Smooth muscle cell (in vitro differentiated cells): ENCODE data around the gene ST6GALNAC3. TPM values are rescaled to one million over a fixed set of nuclear protein-coding genes. Genes with fewer than 3 reads are reported as not detected.

Experiments
- DNase-seq: peaks from one replicate; lab custom pipeline; 2025; ENCODE audit not compliant: unreplicated experiment; lab: John Stamatoyannopoulos, UW
- H2AFZ ChIP-seq: fragments of 200-600 bp; sonication (generic); 2 replicates; pipeline ENCODE4 v1.6.0; 2016; ENCODE audit warnings: antibody characterized with exemption, low read depth, mild to moderate bottlenecking
- H3F3A ChIP-seq: fragments of 200-600 bp; sonication (generic); 2 replicates; pipeline ENCODE4 v1.6.0; 2017; ENCODE audit warnings: antibody characterized with exemption, low read depth
- H3K27ac ChIP-seq: fragments of 200-600 bp; sonication (generic); 2 replicates; pipeline ENCODE4 v1.5.1; 2016; ENCODE audit warnings: low read depth, mild to moderate bottlenecking
- H3K27me3 ChIP-seq: fragments of 200-600 bp; sonication (generic); 2 replicates; pipeline ENCODE4 v1.6.1; 2016; ENCODE audit warnings: low read depth, mild to moderate bottlenecking
- H3K36me3 ChIP-seq: fragments of 200-600 bp; sonication (generic); 2 replicates; pipeline ENCODE4 v1.5.1; 2016; ENCODE audit warnings: low read depth
- H3K4me1 ChIP-seq: fragments of 200-600 bp; sonication (generic); 2 replicates; pipeline ENCODE4 v1.5.1; 2016; ENCODE audit warnings: low read depth
- H3K4me2 ChIP-seq: fragments of 200-600 bp; sonication (generic); 2 replicates; pipeline ENCODE4 v1.6.0; 2016; ENCODE audit warnings: mild to moderate bottlenecking
- H3K4me3 ChIP-seq: fragments of 200-600 bp; sonication (generic); 2 replicates; pipeline ENCODE4 v1.5.1; 2016; ENCODE audit warnings: mild to moderate bottlenecking
- H3K79me2 ChIP-seq: fragments of 200-600 bp; sonication (generic); 2 replicates; pipeline ENCODE4 v1.6.0; 2016; ENCODE audit warnings: low read depth, mild to moderate bottlenecking
- H3K9ac ChIP-seq: fragments of 200-600 bp; sonication (generic); 2 replicates; pipeline ENCODE4 v1.6.0; 2016; ENCODE audit warnings: low read depth
- H3K9me3 ChIP-seq: fragments of 200-600 bp; sonication (generic); replicated peaks from 2 replicates; pipeline ENCODE4 v1.5.1; 2016; ENCODE audit warnings: low read depth
- H4K20me1 ChIP-seq: fragments of 200-600 bp; sonication (generic); 2 replicates; pipeline ENCODE4 v1.6.0; 2016; ENCODE audit warnings: low read depth
- CTCF ChIP-seq: fragments of 200-600 bp; sonication (generic); IDR thresholded peaks from 2 replicates; pipeline ENCODE4 v1.5.1; 2017; ENCODE audit warnings: borderline replicate concordance, mild to moderate bottlenecking, antibody characterized with exemption; ENCODE audit not compliant: insufficient read depth, poor library complexity, severe bottlenecking
- WGBS: methylation state at CpG from one replicate; pipeline ENCODE4 v1.1.7; 2016; ENCODE audit warnings: low lambda C conversion rate; 5-methylcytosine and 5-hydroxymethylcytosine counted together
- polyA plus RNA-seq: library from polyadenylated mRNA; unstranded; fragments of >200 nt; fragmentation: Nextera tagmentation; extraction: Ambion mirVana; gene quantifications from 2 replicates; pipeline ENCODE4 v1.2.1, GENCODE V29; 2016
- total RNA-seq: library from RNA; depleted of rRNA; stranded (reverse); fragments of >200 nt; gene quantifications from 2 replicates; pipeline ENCODE4 v1.2.3, GENCODE V29; 2014

ST6GALNAC3 gene
- total and polyA plus RNA-seq, 2 experiments from 2014 or later = 9.3 to 13.4 TPM

DNA sequence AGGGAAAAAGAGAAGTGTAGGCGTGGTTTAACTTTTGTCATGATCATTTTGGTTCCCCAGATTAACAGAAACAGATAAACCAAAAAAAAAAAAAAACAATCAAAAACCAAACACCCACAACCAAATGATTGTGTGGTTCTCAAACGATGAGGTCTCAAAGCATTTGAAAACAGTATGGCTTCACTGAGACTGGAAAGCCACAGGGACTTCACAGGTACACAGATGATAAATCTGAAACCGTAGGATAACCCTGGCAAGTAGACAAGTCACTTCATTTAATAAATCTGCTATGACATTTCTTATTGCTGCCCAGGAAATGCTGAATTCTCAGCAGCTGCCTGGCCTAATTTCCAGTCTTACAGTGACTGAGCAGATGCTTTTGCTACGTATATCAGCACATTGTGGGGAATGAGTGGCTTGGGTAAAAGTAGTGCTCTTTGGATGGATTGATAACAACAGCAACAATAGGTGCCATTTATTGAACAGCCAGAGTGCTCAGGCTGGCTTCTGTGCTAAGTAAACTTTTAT, 6.1 kb downstream of the ST6GALNAC3 start:
- Histone ChIP-seq H2AFZ (peak overlapping the region; percentile 77), H3F3A (peaks cover 27% of the 10 kb centered on the region), H3K9ac (no peak overlapping the region), H3K9me3 (no peaks in the 10 kb centered on the region), H3K36me3 (no peaks in the 10 kb centered on the region), H3K4me1 (peaks cover 35% of the 10 kb centered on the region), H3K27me3 (no peaks in the 10 kb centered on the region), H3K4me3 (no peak overlapping the region), H3K27ac (peak overlapping the region; percentile 33), H3K4me2 (peak overlapping the region; percentile 30), H3K79me2 (peaks cover 74% of the 10 kb centered on the region), H4K20me1 (no peaks in the 10 kb centered on the region)
- no peak for DNase-seq
- no peak for TF ChIP-seq CTCF
- 45% methylated on average over 4 of the region's 4 CpGs for WGBS

- 58% methylated on average over 4 of the region's 4 CpGs for WGBS
- Histone ChIP-seq H3K79me2 (peaks cover 61% of the 10 kb centered on the region), H3K27ac (no peak overlapping the region), H3K9me3 (no peaks in the 10 kb centered on the region), H3F3A (peaks cover 27% of the 10 kb centered on the region), H4K20me1 (no peaks in the 10 kb centered on the region), H3K36me3 (no peaks in the 10 kb centered on the region), H3K4me2 (peak overlapping the region; percentile 28), H3K9ac (no peak overlapping the region), H3K27me3 (no peaks in the 10 kb centered on the region), H3K4me1 (peaks cover 32% of the 10 kb centered on the region), H2AFZ (no peak overlapping the region), H3K4me3 (no peak overlapping the region)
- DNase-seq = no peak
- no peak for TF ChIP-seq CTCF
Measured at GRCh38 chr1:76082062-76082461, 7.5 kb downstream of the ST6GALNAC3 start.

DNA sequence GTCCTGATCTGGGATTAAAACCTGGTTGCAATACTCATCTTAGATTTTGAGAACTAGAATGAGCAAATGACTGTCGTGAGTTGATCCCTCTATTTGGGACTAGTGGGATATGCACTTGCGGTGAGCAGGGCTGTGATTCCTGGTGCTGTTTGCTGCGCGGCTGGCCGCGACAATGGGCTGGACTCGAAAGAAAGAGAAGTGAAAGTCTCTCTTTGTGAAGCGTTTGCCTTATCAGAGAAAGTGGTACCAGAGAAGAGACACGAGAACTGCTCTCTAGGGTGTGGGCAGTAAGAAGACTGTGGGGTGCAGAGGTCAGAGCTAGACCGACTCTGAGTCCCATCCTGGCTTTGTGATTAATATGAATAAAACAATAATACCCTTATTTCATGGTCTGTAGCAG, 8.6 kb downstream of the ST6GALNAC3 start:
- Histone ChIP-seq H3K9ac (no peak overlapping the region), H2AFZ (no peak overlapping the region), H3F3A (peaks cover 33% of the 10 kb centered on the region), H3K4me3 (no peak overlapping the region), H3K79me2 (peaks cover 60% of the 10 kb centered on the region), H4K20me1 (no peaks in the 10 kb centered on the region), H3K9me3 (no peaks in the 10 kb centered on the region), H3K27ac (no peak overlapping the region), H3K4me1 (peaks cover 32% of the 10 kb centered on the region), H3K4me2 (peak overlapping the region; percentile 10), H3K27me3 (no peaks in the 10 kb centered on the region), H3K36me3 (no peaks in the 10 kb centered on the region)
- no peak for TF ChIP-seq CTCF
- no peak for DNase-seq
- 86% methylated on average over 10 of the region's 10 CpGs for WGBS

GRCh38 chr1:76084029-76084627, 9.6 kb downstream of the ST6GALNAC3 start:
- no peak for TF ChIP-seq CTCF
- no peaks in the 10 kb centered on the region for H3K9me3 ChIP-seq
- H4K20me1 ChIP-seq = no peaks in the 10 kb centered on the region
- peaks cover 32% of the 10 kb centered on the region for H3K4me1 ChIP-seq
- DNase-seq = no peak
- peaks cover 56% of the 10 kb centered on the region for H3K79me2 ChIP-seq
- H3K36me3 ChIP-seq = no peaks in the 10 kb centered on the region
- peak overlapping the region; percentile 13 for H3K27ac ChIP-seq
- H3K4me3 ChIP-seq = no peak overlapping the region
- peak overlapping the region; percentile 16 for H3K4me2 ChIP-seq
- no peaks in the 10 kb centered on the region for H3K27me3 ChIP-seq
- H3F3A ChIP-seq = peaks cover 33% of the 10 kb centered on the region
- no peak overlapping the region for H3K9ac ChIP-seq
- WGBS = 61% methylated on average over 4 of the region's 4 CpGs
- H2AFZ ChIP-seq = no peak overlapping the region
